Thoracic aorta (tissue), 2 donors: ENCODE results near the gene ACY1. TPM values are rescaled to one million over a fixed set of nuclear protein-coding genes. Genes with fewer than 3 reads are reported as not detected.

Experiments
- ATAC-seq: fragments of 150-250 bp; one replicate; pipeline ENCODE4 v1.8.0; 2017; ENCODE audit warnings: low read depth; ENCODE audit not compliant: insufficient number of reproducible peaks, low FRiP score
- DNase-seq: peaks from one replicate; pipeline ENCODE4 v3.0.0-alpha.2; 2020; ENCODE audit warnings: low spot score
- H3K27ac ChIP-seq, 2 donors: fragments of 200-600 bp; sonication (generic); 1 replicate in 1 of 2; 2 replicates in 1 of 2; pipeline ENCODE4 v1.5.1; 2016; ENCODE audit warnings: mild to moderate bottlenecking in 2 of 2, moderate library complexity in 2 of 2
- H3K27me3 ChIP-seq: fragments of 200-600 bp; sonication (generic); replicated peaks from 2 replicates; pipeline ENCODE4 v1.6.0; 2016; ENCODE audit warnings: mild to moderate bottlenecking; ENCODE audit not compliant: insufficient read depth
- H3K36me3 ChIP-seq: fragments of 200-600 bp; sonication (generic); one replicate; pipeline ENCODE4 v1.5.1; 2016
- H3K4me1 ChIP-seq, 2 donors: fragments of 200-600 bp; sonication (generic); 1 replicate in 1 of 2; 2 replicates in 1 of 2; pipeline versions ENCODE4 v1.5.1 to v1.6.0; 2016; ENCODE audit warnings: low read depth in 2 of 2, mild to moderate bottlenecking in 1 of 2; ENCODE audit not compliant: control insufficient read depth in 1 of 2
- H3K4me3 ChIP-seq: fragments of 200-600 bp; sonication (generic); 2 replicates; pipeline ENCODE4 v1.5.1; 2016; ENCODE audit warnings: mild to moderate bottlenecking
- H3K9me3 ChIP-seq: fragments of 200-600 bp; sonication (generic); 2 replicates; pipeline ENCODE4 v1.5.1; 2016
- total RNA-seq, 2 donors: library from RNA; depleted of rRNA; stranded (reverse); fragments of >200 nt; gene quantifications; one replicate each; pipeline versions ENCODE4 v1.1.0 to v1.2.3, GENCODE V29; 2016
- TF ChIP-seq, protein P1 (sequence below): fragments of 200-600 bp; sonication (generic); IDR thresholded peaks from one replicate; pipeline ENCODE4 v1.5.1; 2019; ENCODE audit warnings: antibody characterized with exemption

The ACY1 gene
- total RNA-seq, 2 donors from 2014 or later: 6.1 to 12.3 TPM

DNA sequence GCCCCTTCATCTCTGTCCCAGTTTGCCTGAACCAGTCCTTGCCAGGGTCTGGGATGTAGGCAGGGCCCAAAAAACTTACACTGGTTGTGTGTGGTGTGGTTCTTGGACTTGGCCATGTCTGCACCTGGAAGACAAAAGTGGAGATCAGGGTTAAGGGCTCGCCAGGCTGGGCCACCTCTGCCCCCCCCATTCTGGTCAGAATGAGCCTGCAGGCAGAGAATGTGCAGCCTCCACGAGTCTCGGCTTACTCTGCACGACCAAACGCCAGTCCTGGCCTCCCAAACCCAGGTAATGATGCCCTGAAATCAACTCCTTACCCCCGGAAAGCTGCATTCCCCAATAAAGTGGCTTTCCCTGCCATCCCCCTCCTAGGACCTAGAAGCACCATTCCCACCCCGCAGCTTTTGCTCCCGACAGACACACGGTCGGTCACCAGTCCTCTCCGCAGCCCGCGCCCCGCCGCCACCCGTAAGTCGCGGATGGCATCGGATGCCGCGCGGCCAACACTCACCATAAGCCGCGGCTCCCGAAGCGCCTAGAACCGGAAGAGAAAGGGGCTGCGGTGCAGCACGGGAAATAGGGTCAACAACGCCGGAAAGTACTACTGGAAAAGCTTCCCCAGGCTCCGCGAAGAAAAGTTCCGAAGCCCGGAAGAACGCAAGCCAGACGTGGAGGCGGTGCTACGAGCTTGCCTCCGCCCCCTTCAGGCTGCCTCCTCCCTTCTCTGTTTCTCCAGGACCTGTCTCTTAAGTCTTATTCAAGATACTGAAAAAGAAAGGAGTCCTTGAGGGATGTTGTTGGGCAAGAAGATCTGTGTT lies 12.2 kb downstream of the ACY1 start, which contains the start of gene RPL29:
Gene RPL29, minus strand, starts transcription at position 550 of the 818 bp plus-strand sequence. Its CDS starts 434 bp downstream, at position 116.
- TF ChIP-seq, protein P1, sequence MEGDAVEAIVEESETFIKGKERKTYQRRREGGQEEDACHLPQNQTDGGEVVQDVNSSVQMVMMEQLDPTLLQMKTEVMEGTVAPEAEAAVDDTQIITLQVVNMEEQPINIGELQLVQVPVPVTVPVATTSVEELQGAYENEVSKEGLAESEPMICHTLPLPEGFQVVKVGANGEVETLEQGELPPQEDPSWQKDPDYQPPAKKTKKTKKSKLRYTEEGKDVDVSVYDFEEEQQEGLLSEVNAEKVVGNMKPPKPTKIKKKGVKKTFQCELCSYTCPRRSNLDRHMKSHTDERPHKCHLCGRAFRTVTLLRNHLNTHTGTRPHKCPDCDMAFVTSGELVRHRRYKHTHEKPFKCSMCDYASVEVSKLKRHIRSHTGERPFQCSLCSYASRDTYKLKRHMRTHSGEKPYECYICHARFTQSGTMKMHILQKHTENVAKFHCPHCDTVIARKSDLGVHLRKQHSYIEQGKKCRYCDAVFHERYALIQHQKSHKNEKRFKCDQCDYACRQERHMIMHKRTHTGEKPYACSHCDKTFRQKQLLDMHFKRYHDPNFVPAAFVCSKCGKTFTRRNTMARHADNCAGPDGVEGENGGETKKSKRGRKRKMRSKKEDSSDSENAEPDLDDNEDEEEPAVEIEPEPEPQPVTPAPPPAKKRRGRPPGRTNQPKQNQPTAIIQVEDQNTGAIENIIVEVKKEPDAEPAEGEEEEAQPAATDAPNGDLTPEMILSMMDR: no peak
- H3K36me3 ChIP-seq: peaks cover 23% of the 10 kb centered on the region
- DNase-seq (peak; percentile 64), ATAC-seq (peak; percentile 92)
- H3K27ac ChIP-seq: peak within 1 kb of the TSS; percentile 77 to 83
- H3K9me3 ChIP-seq: no peaks in the 10 kb centered on the region
- H3K4me3 ChIP-seq: peak within 1 kb of the TSS; percentile 86
- H3K4me1 ChIP-seq: peaks cover 12 to 19% of the 10 kb centered on the region in 2 donors
- no peaks in the 10 kb centered on the region for H3K27me3 ChIP-seq

DNA sequence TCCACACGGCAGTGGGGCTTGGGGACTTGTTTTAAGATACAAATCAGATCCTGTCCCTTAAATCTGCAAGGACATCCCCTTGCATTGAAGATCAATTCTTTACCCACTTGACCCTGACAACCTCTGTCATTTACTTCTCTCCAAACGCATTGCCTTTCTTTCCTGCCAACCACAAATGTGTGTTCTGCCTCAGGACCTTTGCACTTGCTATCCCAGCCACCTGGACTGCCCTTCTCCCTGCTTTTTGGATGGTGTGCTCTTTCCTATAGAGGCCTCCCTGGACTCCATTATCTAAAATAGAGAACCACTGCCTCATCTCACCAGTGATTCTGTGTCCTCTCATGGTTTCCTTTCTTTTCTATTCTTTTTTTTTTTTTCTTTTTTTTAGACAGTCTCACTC lies 13.8 kb downstream of the ACY1 start:
- H3K36me3 ChIP-seq: peaks cover 23% of the 10 kb centered on the region
- DNase-seq (no peak), ATAC-seq (no peak)
- H3K9me3 ChIP-seq: no peaks in the 10 kb centered on the region
- H3K27me3 ChIP-seq: no peaks in the 10 kb centered on the region
- TF ChIP-seq, protein P1: no peak
- H3K4me1 ChIP-seq: peaks cover 12 to 19% of the 10 kb centered on the region in 2 donors
- no peak overlapping the region for H3K27ac ChIP-seq
- no peak overlapping the region for H3K4me3 ChIP-seq

DNA sequence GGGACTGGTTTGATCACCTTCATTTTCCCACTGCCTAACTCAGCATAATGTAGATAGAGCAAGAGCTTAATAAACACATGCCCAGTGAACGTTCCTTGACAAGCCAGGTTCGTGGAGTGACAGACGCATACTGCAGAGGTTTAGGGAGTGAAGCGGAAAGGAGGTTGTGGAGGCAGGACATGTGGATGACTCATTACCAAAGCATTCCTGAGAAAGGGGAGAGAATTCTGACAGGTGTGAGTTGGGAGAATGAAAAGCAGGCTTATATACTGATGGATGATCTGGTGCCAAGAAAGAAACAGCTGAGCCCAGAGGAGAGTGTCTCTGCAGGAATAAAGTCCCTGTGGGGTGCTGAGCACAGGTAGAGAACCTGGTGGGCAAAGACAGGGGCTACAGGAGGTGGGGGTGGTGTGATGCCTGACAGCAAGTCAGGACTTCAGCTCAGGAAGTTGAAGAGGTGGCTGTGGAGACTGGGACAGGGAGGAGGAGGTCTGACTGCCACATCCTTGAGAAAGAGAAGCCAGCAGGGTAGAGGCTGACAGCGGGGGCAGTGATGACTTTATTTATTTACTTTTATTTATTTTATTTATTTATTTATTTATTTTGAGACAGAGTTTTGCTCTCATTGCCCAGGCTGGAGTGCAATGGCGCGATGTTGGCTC lies 14.7 kb downstream of the ACY1 start:
- no peak for ATAC-seq
- H3K4me1 ChIP-seq: peaks cover 12 to 19% of the 10 kb centered on the region in 2 donors
- TF ChIP-seq, protein P1: no peak

DNA sequence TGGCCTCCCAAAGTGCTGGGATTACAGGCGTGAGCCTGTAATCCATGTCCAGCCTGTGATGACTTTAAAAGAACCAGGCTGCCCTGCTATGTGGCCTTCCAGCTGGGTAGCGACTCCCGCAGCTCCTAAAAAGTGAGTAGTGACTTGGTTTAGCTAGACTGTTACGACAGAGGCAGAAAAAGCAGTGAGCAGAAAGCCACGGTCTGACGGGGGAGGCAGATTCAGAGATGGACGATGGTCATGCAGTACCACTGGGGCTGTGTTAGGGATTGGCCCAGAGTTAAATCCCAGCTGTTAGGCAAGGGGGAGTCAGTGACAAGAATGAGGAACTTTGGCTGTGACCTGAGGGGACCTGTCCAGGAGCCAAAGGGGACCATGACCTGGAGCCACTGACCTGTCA lies 15.4 kb downstream of the ACY1 start:
- no peak overlapping the region for H3K27ac ChIP-seq
- DNase-seq (no peak), ATAC-seq (no peak)
- H3K36me3 ChIP-seq: peaks cover 11% of the 10 kb centered on the region
- peaks cover 8 to 15% of the 10 kb centered on the region in 2 donors for H3K4me1 ChIP-seq
- H3K9me3 ChIP-seq: no peaks in the 10 kb centered on the region
- no peak overlapping the region for H3K4me3 ChIP-seq
- TF ChIP-seq, protein P1: no peak
- no peaks in the 10 kb centered on the region for H3K27me3 ChIP-seq

More for the DNA sequence above, 14.7 kb downstream of the ACY1 start:
- H3K27ac ChIP-seq: no peak overlapping the region
- no peak for DNase-seq
- H3K36me3 ChIP-seq: peaks cover 16% of the 10 kb centered on the region
- no peaks in the 10 kb centered on the region for H3K9me3 ChIP-seq
- no peak overlapping the region for H3K4me3 ChIP-seq
- H3K27me3 ChIP-seq: no peaks in the 10 kb centered on the region

DNA sequence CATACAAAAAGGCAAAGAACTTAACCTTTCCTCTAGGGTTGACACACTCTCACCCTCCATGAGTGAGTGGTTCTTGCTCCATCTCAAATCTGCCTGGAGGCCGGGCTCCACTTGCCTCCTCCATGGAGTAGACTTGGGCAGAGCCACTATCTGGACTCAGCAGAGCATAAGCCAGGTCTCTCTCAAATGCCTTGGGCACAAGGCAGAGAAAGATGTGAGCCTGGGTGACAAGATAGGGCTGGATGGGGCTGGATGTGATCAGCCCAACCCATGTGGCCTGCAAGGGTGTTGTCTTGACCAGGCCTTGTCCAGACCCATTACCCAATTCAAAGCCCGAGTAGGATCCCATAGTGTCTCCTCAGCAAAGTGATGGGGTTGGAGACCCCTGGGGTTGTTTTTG lies 16.5 kb downstream of the ACY1 start:
- ATAC-seq: no peak
- H3K27ac ChIP-seq: no peak overlapping the region
- peaks cover 4 to 10% of the 10 kb centered on the region in 2 donors for H3K4me1 ChIP-seq
- no peaks in the 10 kb centered on the region for H3K9me3 ChIP-seq
- H3K4me3 ChIP-seq: no peak overlapping the region
- peaks cover 1% of the 10 kb centered on the region for H3K36me3 ChIP-seq
- DNase-seq: no peak
- no peaks in the 10 kb centered on the region for H3K27me3 ChIP-seq
- TF ChIP-seq, protein P1: no peak
